ENCODE measurements around the gene ATF3. TPM values are rescaled to one million over a fixed set of nuclear protein-coding genes. Genes with fewer than 3 reads are reported as not detected.

The ATF3 gene
- total RNA-seq, 1 experiment from 2014 or later: 43.2 TPM

DNA sequence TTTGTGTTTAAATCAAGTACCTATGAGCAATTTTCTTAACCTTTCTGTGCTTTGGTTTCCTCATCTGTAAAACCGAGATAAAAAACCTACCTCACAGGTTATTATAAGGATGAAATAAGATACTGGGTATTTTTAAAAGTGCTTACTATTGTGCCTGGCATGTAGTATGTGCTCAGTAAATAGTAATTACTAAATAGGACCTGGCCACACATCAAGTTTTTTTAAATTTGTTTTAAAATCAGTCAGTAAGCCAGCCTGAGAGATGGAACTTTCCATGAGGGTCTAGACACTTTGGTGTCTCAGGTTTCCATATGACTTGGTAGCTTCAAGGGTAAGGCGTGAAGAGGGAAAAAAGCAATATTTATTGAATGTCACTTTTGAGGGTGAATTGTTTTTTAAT lies 7.0 kb upstream of the ATF3 start:
- ChIA-PET CTCF (no interaction called here), RAD21 (ENCODE audit: low non-redundant PET in 1 of 2, low total read pairs in 2 of 2, uncharacterized antibody in 2 of 2, unreplicated experiment in 2 of 2) (no interaction called here), POLR2A (no interaction called here)
- no peaks in the 10 kb centered on the region for H3K79me2 ChIP-seq (ENCODE audit: insufficient read depth, low read length)
- intact Hi-C loops (cut with micrococcal nuclease): no loop called here
- no peaks in the 10 kb centered on the region for H3K9me2 ChIP-seq (ENCODE audit: insufficient read depth)
- ATAC-seq (no peak), DNase-seq (ENCODE audit: low read depth, low spot score) (no peak)
- no TSS peak for BruUV-seq (replicated peaks)
- peaks cover 4 to 22% of the 10 kb centered on the region in 2 experiments for H3K4me1 ChIP-seq (ENCODE audit: control insufficient read depth in 1 of 2, insufficient read depth in 2 of 2, low read length in 2 of 2)
- H3K36me3 ChIP-seq (ENCODE audit: control insufficient read depth in 1 of 2, insufficient read depth in 2 of 2, low read length in 2 of 2): no peaks in the 10 kb centered on the region
- no peaks in the 10 kb centered on the region for H4K20me1 ChIP-seq (ENCODE audit: insufficient read depth)
- H3K27ac ChIP-seq (ENCODE audit: low read depth, low read length): no peak overlapping the region
- H3K9ac ChIP-seq (ENCODE audit: low read length): no peak overlapping the region
- TF ChIP-seq SRF (IDR thresholded peaks at IDR 0.05; ENCODE audit: low read depth) (no peak), POLR2A (IDR thresholded peaks at IDR 0.05; ENCODE audit: borderline replicate concordance, extremely low read depth, insufficient read depth, insufficient read length) (no peak), SP1 (IDR thresholded peaks at IDR 0.05; ENCODE audit: low read depth) (no peak)
- H2AFZ ChIP-seq (ENCODE audit: low read depth, low read length, poor library complexity, severe bottlenecking): no peak overlapping the region
- no peak overlapping the region for H3K4me3 ChIP-seq (replicated peaks in 1 of 2; ENCODE audit: low read depth in 1 of 2, low read length in 2 of 2)
- H3K4me2 ChIP-seq (ENCODE audit: low read length): no peak overlapping the region
- H3K27me3 ChIP-seq (ENCODE audit: insufficient read depth, low read length): peaks cover 11% of the 10 kb centered on the region; the same call in 1 of the 2 replicates
- H3K9me3 ChIP-seq (ENCODE audit: control insufficient read depth in 1 of 2, insufficient read depth in 1 of 2, low read depth in 1 of 2, low read length in 2 of 2): no peaks in the 10 kb centered on the region

DNA sequence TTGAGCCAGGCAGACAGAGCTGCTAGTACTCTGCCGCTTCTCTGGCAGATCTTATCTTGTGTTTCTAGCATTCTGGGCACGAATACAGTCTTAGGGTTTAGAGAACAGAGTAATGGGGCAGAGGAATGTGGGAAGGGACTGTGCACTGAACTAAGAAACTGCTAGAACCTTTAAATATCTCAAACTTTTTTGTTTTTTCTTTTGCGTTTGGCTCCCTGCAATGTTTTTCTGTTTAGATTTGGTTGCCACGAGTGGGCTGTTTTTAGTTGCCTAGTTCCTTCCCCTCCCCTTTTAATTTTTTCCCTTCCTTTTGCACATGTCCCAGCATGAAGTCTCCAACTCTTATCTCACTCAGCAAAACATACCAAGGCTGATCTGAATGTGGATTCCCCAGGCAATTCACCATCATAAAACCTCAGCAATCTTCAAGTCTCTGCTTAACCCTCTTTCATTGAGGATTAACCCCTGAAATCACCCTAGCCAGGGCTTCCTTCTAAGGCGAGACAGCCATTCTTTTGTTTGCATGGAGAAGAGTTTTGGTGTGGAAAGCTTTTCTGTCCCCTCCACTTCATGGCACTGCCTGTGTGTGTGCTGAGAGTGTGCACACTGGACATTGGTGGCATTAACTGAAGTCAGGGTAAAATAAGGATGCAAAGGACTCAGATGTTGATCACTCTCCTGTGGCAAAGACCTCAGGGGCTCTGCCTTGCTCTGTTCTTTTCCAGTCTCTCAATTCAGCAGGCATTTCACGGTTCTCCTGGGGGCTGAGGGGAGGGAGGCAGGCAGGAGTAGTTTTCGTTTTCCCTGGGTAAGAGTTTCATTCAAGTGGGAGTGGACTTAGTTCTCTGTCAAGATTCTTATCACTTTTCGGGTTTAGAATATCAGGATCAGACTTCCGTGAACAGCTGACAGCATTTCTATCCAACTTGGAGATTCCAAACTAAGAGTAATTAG lies 2.8 kb upstream of the ATF3 start:
- CTCF ChIA-PET: no interaction called here
- no peaks in the 10 kb centered on the region for H3K9me3 ChIP-seq (ENCODE audit: control insufficient read depth in 1 of 2, insufficient read depth in 1 of 2, low read depth in 1 of 2, low read length in 2 of 2)
- RAD21 ChIA-PET (ENCODE audit: low non-redundant PET in 1 of 2, low total read pairs in 2 of 2, uncharacterized antibody in 2 of 2, unreplicated experiment in 2 of 2): no interaction called here
- peaks cover 15% of the 10 kb centered on the region for H3K79me2 ChIP-seq (ENCODE audit: insufficient read depth, low read length)
- no peak overlapping the region for H3K4me3 ChIP-seq (replicated peaks in 1 of 2; ENCODE audit: low read depth in 1 of 2, low read length in 2 of 2)
- ATAC-seq (no peak), DNase-seq (ENCODE audit: low read depth, low spot score) (no peak)
- H3K9me2 ChIP-seq (ENCODE audit: insufficient read depth): no peaks in the 10 kb centered on the region
- TF ChIP-seq CEBPB (IDR thresholded peaks at IDR 0.05; ENCODE audit: low read depth) (no peak), EGR1 (IDR thresholded peaks at IDR 0.05; ENCODE audit: low read depth) (no peak)
- TF ChIP-seq, protein P1, sequence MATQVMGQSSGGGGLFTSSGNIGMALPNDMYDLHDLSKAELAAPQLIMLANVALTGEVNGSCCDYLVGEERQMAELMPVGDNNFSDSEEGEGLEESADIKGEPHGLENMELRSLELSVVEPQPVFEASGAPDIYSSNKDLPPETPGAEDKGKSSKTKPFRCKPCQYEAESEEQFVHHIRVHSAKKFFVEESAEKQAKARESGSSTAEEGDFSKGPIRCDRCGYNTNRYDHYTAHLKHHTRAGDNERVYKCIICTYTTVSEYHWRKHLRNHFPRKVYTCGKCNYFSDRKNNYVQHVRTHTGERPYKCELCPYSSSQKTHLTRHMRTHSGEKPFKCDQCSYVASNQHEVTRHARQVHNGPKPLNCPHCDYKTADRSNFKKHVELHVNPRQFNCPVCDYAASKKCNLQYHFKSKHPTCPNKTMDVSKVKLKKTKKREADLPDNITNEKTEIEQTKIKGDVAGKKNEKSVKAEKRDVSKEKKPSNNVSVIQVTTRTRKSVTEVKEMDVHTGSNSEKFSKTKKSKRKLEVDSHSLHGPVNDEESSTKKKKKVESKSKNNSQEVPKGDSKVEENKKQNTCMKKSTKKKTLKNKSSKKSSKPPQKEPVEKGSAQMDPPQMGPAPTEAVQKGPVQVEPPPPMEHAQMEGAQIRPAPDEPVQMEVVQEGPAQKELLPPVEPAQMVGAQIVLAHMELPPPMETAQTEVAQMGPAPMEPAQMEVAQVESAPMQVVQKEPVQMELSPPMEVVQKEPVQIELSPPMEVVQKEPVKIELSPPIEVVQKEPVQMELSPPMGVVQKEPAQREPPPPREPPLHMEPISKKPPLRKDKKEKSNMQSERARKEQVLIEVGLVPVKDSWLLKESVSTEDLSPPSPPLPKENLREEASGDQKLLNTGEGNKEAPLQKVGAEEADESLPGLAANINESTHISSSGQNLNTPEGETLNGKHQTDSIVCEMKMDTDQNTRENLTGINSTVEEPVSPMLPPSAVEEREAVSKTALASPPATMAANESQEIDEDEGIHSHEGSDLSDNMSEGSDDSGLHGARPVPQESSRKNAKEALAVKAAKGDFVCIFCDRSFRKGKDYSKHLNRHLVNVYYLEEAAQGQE (IDR thresholded peaks at IDR 0.05; ENCODE audit: low read depth): no peak
- no peak overlapping the region for H3K27ac ChIP-seq (ENCODE audit: low read depth, low read length)
- no peak overlapping the region for H3K9ac ChIP-seq (ENCODE audit: low read length)
- no peak overlapping the region for H2AFZ ChIP-seq (ENCODE audit: low read depth, low read length, poor library complexity, severe bottlenecking)
- peaks cover 21% of the 10 kb centered on the region; the same call in 1 of the 2 replicates for H3K27me3 ChIP-seq (ENCODE audit: insufficient read depth, low read length)
- H3K36me3 ChIP-seq (ENCODE audit: control insufficient read depth in 1 of 2, insufficient read depth in 2 of 2, low read length in 2 of 2): no peaks in the 10 kb centered on the region
- no peaks in the 10 kb centered on the region; the same call in 1 of the 2 replicates for H4K20me1 ChIP-seq (ENCODE audit: insufficient read depth)
- H3K4me2 ChIP-seq (ENCODE audit: low read length): peak overlapping the region; percentile 97; the same call in 1 of the 2 replicates
- POLR2A ChIA-PET: no interaction called here
- BruUV-seq (replicated peaks): no TSS peak
- H3K4me1 ChIP-seq (ENCODE audit: control insufficient read depth in 1 of 2, insufficient read depth in 2 of 2, low read length in 2 of 2): peaks cover 11 to 38% of the 10 kb centered on the region in 2 experiments; a peak in 3 of 4 replicates
- intact Hi-C loops (cut with micrococcal nuclease): loop anchor here (5.0 kb wide), 1 partner anchor 177 kb away; no protein-coding TSS in a partner anchor
